GM19193 (cell line): Measurements from ENCODE around the gene LRRC32.

ENCODE experiments used
- POLR2A ChIP-seq: IDR thresholded peaks from 4 replicates; pipeline ENCODE4 v1.6.1; 2011; ENCODE audit not compliant: insufficient read depth, insufficient read length; ENCODE audit errors: extremely low read depth

LRRC32 gene

GRCh38 chr11:76664578-76665061 lies 5.9 kb downstream of the LRRC32 start:
- no peak for TF ChIP-seq POLR2A

- no peak for TF ChIP-seq POLR2A
Observed at GRCh38 chr11:76663912-76664440, 6.6 kb downstream of the LRRC32 start.

DNA sequence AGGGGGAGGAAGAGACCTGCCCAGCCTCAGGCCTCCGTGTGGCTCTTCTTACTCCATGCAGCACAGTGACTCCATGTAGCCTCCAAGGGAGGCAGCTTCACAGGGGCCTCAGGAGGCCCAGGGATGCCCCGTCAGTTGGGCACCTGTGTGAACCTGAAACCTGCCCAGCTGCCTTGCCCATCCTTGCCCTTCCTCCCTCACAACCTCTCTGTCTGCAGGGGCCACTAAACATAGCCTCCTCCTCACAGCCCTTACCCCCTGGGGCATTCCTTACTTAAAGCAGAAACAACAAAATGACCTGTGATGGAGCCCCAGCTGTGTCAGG lies 7.1 kb downstream of the LRRC32 start:
- TF ChIP-seq POLR2A = no peak

DNA sequence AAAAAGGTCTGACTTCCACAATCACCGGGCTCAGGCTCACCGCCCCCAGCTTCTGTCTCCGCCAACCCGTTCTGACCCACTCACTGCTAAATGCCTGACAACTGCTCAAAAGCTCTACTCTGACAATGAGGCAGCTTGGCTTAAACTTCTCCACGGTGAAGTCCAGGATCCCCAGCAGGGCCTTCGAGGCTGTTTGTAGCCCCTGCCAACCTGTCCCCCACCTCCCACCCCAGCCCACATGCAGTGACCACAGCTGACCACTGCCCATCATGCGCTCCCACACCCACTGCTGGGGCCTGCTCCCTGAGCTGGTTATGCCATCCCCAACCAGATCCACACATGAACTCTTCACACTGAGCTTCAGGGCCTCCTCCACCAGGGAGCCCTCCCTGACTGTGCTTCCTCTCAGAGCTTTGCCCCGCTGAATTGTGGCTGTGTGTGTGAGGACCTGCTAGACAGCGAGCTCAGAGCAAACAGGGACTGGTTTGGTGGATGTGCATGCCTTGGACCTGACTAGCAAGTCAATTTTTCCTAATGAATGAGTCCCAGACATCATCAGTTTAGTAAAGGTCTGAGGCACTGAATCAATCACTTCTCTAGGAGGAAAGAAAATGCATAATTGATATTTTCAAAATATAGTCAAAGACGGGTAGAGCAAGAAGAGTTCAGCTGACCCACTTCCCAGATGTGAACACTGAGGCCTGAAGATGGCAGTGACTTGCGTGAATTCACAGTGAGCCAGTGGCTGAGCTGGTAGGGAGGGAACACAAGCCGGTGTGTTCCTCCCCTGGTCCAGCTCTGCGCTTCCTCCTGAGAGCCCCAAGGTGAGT lies 7.7 kb downstream of the LRRC32 start:
- TF ChIP-seq POLR2A = no peak

- TF ChIP-seq POLR2A = no peak
Observed at GRCh38 chr11:76661834-76662434, 8.6 kb downstream of the LRRC32 start.

DNA sequence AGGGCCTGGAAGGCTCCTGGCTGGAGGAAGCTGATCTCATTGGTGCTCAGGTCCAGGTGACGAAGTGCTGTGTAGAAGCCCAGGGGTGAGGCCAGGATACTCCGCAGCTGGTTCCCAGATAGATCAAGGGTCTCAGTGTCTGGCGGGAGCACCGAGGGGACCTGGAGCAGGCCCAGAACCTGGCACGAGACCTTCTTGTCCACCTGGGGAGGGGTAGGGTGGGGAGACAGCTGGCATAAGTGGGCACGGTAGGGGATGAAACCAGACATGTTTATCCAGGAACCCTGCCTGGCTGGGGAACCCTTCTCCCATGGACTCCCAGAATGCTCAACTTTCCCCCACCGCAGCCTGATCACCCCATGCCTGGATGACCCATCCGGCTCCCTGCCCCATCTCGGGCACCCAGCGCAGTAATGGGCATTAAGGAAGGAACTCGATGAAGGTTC lies 9.2 kb downstream of the LRRC32 start:
- no peak for TF ChIP-seq POLR2A

DNA sequence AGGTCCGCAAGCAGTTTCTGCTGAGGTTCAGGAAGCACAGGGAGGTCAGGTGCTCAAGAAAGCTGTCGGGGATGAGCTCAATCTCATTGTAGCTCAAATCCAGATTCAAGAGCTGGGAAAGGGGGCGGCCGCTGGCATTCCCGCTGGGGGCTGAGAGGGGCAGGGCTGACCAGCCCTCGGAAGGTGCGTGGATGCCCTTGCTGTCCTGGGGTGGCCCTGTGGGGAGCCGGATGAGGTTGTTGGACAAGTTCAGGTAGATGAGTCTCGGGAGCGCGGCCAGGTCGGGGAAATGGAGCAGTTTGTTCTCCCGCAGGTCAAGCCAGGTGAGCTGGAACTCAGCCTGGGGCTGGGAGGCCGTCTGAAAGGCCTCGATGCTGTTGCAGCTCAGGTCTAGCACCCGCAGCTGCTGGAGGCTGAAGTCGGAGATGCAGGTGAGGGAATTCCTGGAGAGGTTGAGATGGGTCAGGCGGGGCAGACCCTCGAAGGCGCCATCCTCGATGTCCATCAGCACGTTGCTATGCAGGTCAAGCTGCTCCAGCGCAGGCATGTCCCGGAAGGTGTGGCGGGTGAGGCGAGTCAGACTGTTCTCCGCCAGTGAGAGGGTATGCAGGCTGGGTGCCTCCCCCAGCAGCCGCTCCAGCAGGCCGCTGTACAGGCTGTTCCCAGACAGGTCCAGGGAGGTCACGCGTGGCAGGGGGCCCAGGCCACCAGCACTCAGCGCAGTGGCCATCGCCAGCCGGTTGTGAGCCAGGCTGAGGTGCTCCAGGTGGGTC lies 9.8 kb downstream of the LRRC32 start:
- no peak for TF ChIP-seq POLR2A

GRCh38 chr11:76659672-76660532 lies 10.6 kb downstream of the LRRC32 start:
- no peak for TF ChIP-seq POLR2A

GRCh38 chr11:76658651-76659650 lies 11.6 kb downstream of the LRRC32 start:
- TF ChIP-seq POLR2A = no peak

DNA sequence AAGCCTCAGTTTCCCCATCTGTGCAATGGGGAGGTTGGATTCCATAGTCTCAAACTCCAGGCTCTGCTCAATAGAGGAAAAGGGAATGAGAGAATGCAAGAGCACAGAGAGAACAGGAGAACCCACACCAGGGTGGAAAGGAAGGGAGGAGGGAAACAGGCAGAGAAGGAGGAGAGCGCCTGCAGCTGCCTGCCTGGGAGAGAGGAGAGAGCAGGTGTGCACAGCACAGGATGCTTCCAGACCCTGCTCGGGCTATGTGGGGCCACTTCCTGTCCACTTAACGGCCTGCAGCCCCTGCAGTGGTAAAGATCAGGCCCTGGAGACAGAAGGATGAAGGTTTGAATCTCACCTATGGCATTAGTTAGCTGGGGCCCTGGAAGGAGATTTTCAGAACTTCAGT lies 12.3 kb downstream of the LRRC32 start:
- TF ChIP-seq POLR2A = no peak

DNA sequence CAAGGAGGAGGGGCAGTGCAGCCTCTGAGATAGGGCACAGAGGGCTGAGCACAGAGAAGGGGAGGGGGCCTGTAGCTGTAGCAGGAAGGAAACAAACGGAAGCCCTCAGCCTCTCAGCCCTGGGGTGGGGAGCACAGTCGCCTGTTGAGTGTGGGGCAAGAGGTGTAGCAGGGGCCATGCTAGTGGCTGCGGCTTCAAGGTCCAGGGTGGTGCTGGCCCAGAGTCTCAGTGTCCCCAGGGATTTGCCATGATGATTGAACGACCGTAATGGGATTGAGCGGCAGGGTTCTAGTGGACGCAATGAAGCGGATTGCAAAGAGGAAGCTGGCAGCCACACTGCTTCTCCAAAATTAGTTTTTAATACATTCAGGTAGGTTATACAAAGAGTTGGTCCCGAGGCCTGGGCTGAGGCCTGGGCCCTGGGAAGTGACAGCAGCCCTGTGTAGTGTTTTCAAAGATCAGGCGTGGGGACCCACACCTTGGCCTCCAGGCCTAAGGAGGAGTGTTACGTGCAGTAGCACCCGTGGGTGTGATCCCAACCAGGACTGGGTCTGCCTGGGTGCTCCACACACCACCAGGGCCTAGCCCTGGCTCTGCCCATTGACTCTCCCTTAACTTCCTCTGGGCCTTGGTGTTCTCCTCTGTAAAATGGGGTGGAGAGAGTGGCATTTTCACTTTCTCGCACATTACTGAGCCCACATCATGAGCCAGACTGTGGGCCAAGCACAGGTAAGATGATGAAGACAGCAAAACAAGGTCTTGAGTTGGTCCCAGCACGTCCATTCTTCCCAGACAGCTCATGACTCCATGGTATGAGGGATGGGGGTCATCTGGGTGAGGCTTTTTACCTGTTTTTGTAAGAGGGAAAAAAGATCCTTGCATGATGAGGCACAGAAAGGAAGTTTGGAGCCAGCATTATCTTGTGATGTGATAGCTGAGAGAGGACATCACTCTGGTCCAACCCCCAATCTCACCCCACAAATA lies 13.1 kb downstream of the LRRC32 start:
- no peak for TF ChIP-seq POLR2A

DNA sequence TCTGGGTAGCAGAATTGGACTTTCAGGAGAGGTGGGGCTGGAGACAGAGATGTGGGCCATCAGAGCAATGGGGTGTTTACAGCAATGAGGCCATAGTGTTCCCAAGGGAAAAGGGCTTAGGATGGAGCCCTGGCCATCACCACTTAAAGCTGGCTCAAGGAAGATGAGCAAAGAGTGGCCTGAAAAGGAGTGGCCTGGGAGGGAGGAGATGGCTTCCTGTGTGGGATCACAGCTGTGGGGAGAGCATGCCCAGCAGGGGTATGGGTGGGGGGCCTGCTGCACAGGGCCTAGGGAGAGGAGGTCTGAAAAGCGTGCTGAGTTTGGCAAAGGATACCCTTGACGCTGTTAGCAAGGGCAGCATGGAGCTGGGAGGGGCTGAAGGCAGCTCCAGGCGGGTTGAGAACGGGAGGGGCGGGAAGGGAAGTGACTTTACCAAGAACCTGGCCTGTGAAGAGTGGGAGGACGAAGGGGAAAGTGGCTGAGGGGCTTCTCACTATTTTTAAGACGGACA lies 13.9 kb downstream of the LRRC32 start:
- TF ChIP-seq POLR2A = no peak
